HepG2 (cell line): Measurements from ENCODE around the gene KRT84. TPM values are rescaled to one million over a fixed set of nuclear protein-coding genes. Genes with fewer than 3 reads are reported as not detected.

Experiments
- ATAC-seq: fragments of 200-7000 bp; cut with Tn5 transposase; 3 replicates; pipeline ENCODE4 v1.9.1; 2020; ENCODE audit warnings: mild to moderate bottlenecking, moderate library complexity
- BruUV-seq: library from RNA; stranded (reverse); fragments of 400-500 nt; replicated peaks from 2 replicates; lab custom pipeline; 2021; lab: Mats Ljungman, UMichigan
- CTCF ChIA-PET: fragments of 300-600 bp; formaldehyde crosslinking; extraction: SDS; loops from one replicate; lab custom pipeline; 2021; ENCODE audit warnings: low total read pairs, inconsistent platforms, low intra/inter-chr PET ratio; lab: Yijun Ruan, JAX
- POLR2A ChIA-PET: fragments of 350-600 bp; sonication (Branson Sonifier 250); formaldehyde crosslinking; loops from one replicate; lab custom pipeline; 2020; ENCODE audit warnings: antibody characterized with exemption, inconsistent platforms; lab: Yijun Ruan, JAX
- DNase-seq: peaks from one replicate; pipeline ENCODE4 v3.0.0-alpha.2; 2015; ENCODE audit warnings: low spot score
- FAIRE-seq: peaks from 3 replicates; lab custom pipeline; 2011; peaks lifted over from hg19 to GRCh38; lab: Jason Lieb, UNC
- H2AFZ ChIP-seq: one replicate; pipeline ENCODE4 v1.6.1; 2011; ENCODE audit warnings: low read length, inconsistent platforms
- H3K27ac ChIP-seq: fragments of 300-600 bp; 3 replicates; pipeline ENCODE4 v1.8.0; 2011; ENCODE audit warnings: mixed run types, mild to moderate bottlenecking, mixed read lengths, low read length, inconsistent platforms; ENCODE audit not compliant: insufficient read depth; ENCODE audit errors: extremely low read length
- H3K27me3 ChIP-seq, 2 experiments: fragments of 200-600 bp in 1 of 2; 2 replicates in 1 of 2; 3 replicates in 1 of 2; pipeline versions ENCODE4 v1.6.0 to v1.8.0; 2011; ENCODE audit warnings: low read length in 2 of 2, mild to moderate bottlenecking in 2 of 2, moderate library complexity in 2 of 2, inconsistent platforms in 1 of 2; ENCODE audit not compliant: insufficient read depth in 2 of 2, control insufficient read depth in 1 of 2
- H3K36me3 ChIP-seq, 2 experiments: fragments of 200-600 bp in 1 of 2; replicated peaks in 1 of 2; 2 replicates in 1 of 2; 3 replicates in 1 of 2; pipeline versions ENCODE4 v1.5.1 to v1.8.0; 2011; ENCODE audit warnings: low read length in 2 of 2, inconsistent platforms in 1 of 2; ENCODE audit not compliant: insufficient read depth in 2 of 2, control insufficient read depth in 1 of 2
- H3K4me1 ChIP-seq: 2 replicates; pipeline ENCODE4 v1.5.1; 2012; ENCODE audit warnings: low read length, inconsistent platforms; ENCODE audit not compliant: insufficient read depth
- H3K4me2 ChIP-seq: 2 replicates; pipeline ENCODE4 v1.6.0; 2011; ENCODE audit warnings: low read depth, low read length, inconsistent platforms
- H3K4me3 ChIP-seq, 3 experiments: fragments of 200-600 bp in 1 of 3; sonication (generic), shearing (Covaris generic) in 1 of 3; replicated peaks in 1 of 3; 2 replicates each; pipeline ENCODE4 v1.5.1; 2011 to 2016; ENCODE audit warnings: low read length in 3 of 3, inconsistent platforms in 2 of 3, low read depth in 2 of 3, mild to moderate bottlenecking in 2 of 3, control low read depth in 1 of 3, mixed read lengths in 1 of 3; ENCODE audit not compliant: insufficient read depth in 1 of 3
- H3K79me2 ChIP-seq: one replicate; pipeline ENCODE4 v1.6.1; 2011; ENCODE audit warnings: low read length, inconsistent platforms; ENCODE audit not compliant: insufficient read depth
- H3K9ac ChIP-seq: 2 replicates; pipeline ENCODE4 v1.6.0; 2011; ENCODE audit warnings: mild to moderate bottlenecking, low read depth, low read length, inconsistent platforms; ENCODE audit not compliant: insufficient read depth
- H3K9me3 ChIP-seq: 2 replicates; pipeline ENCODE4 v1.5.1; 2012; ENCODE audit warnings: mild to moderate bottlenecking, low read length
- H4K20me1 ChIP-seq: 2 replicates; pipeline ENCODE4 v1.6.0; 2011; ENCODE audit warnings: inconsistent platforms, mild to moderate bottlenecking, low read length, moderate library complexity; ENCODE audit not compliant: insufficient read depth
- CBX1 ChIP-seq: IDR thresholded peaks from one replicate; pipeline ENCODE4 v1.6.1; 2016; ENCODE audit warnings: antibody characterized with exemption, low read depth
- KAT7 ChIP-seq: IDR thresholded peaks from 2 replicates; pipeline ENCODE4 v1.6.1; 2018; ENCODE audit warnings: borderline replicate concordance, missing compliant biosample characterization
- KMT2B ChIP-seq: IDR thresholded peaks from 2 replicates; pipeline ENCODE4 v1.6.1; 2016; ENCODE audit warnings: missing genetic modification reagents, missing compliant biosample characterization
- MAFG ChIP-seq: sonication (generic); formaldehyde crosslinking; IDR thresholded peaks from 2 replicates; pipeline ENCODE4 v1.5.1; 2020; ENCODE audit warnings: mild to moderate bottlenecking, missing genetic modification reagents
- MBD4 ChIP-seq: IDR thresholded peaks from 2 replicates; pipeline ENCODE4 v1.6.1; 2012; ENCODE audit warnings: low read length, inconsistent platforms, borderline replicate concordance
- SOX13 ChIP-seq, 3 experiments: fragments of 450-650 bp in 1 of 3; sonication (generic) in 1 of 3; formaldehyde crosslinking in 1 of 3; IDR thresholded peaks in 2 of 3; conservative IDR thresholded peaks in 1 of 3; 2 replicates each; pipeline versions ENCODE4 v1.5.0 to v1.6.1; 2016 to 2020; ENCODE audit warnings: antibody characterized with exemption in 1 of 3, mild to moderate bottlenecking in 1 of 3, missing compliant biosample characterization in 1 of 3, missing genetic modification reagents in 1 of 3, moderate library complexity in 1 of 3
- YEATS4 ChIP-seq: sonication (generic); formaldehyde crosslinking; IDR thresholded peaks from 2 replicates; pipeline ENCODE4 v1.4.0; 2020; ENCODE audit warnings: missing genetic modification reagents, borderline replicate concordance
- ZC3H4 ChIP-seq: sonication (generic); formaldehyde crosslinking; IDR thresholded peaks from 2 replicates; pipeline ENCODE4 v1.4.0; 2020; ENCODE audit warnings: missing genetic modification reagents, borderline replicate concordance
- ZNF138 ChIP-seq: sonication (generic); formaldehyde crosslinking; IDR thresholded peaks from 2 replicates; pipeline ENCODE4 v1.5.0; 2020; ENCODE audit warnings: mild to moderate bottlenecking, low read depth, missing genetic modification reagents
- ZNF230 ChIP-seq: sonication (generic); formaldehyde crosslinking; IDR thresholded peaks from 2 replicates; pipeline ENCODE4 v1.4.0; 2020; ENCODE audit warnings: mild to moderate bottlenecking, missing genetic modification reagents
- ZNF773 ChIP-seq: sonication (generic); formaldehyde crosslinking; IDR thresholded peaks from 2 replicates; pipeline ENCODE4 v1.4.0; 2020; ENCODE audit warnings: missing genetic modification reagents, borderline replicate concordance
- ZSCAN9 ChIP-seq: IDR thresholded peaks from 2 replicates; pipeline ENCODE4 v1.6.1; 2016; ENCODE audit warnings: borderline replicate concordance
- WGBS: methylation state at CpG from one replicate; pipeline ENCODE4 v1.1.6; 2017; ENCODE audit warnings: low lambda C conversion rate; 5-methylcytosine and 5-hydroxymethylcytosine counted together
- in situ Hi-C: cut with HindIII; loops from 2 replicates; pipeline ENCODE4 v1.10.0; 2017; ENCODE audit warnings: low pct_unique_long_range_greater_than_20kb; ENCODE audit not compliant: extremely low pct_ligation_motif_present
- intact Hi-C: fragments of 100-400 bp; cut with micrococcal nuclease; formaldehyde crosslinking; loops from one replicate; pipeline ENCODE4 v1.10.0; 2022; ENCODE audit not compliant: unreplicated experiment
- polyA plus RNA-seq, 8 experiments: library from polyadenylated mRNA; depleted of rRNA in 3 of 8; stranded (reverse) in 7 of 8; unstranded in 1 of 8; fragments of >200 nt; fragmentation: Illumina TruSeq in 4 of 8; extraction: Trizol in 4 of 8; gene quantifications; 2 replicates each; pipeline versions ENCODE4 v1.2.1 to v1.2.3, GENCODE V29; 2011 to 2016; ENCODE audit warnings: low read depth in 4 of 8, missing spikeins in 1 of 8, mixed read lengths in 1 of 8; ENCODE audit not compliant: insufficient read depth in 1 of 8
- total RNA-seq, 5 experiments: library from RNA; depleted of rRNA; stranded (reverse); fragments of >200 nt; fragmentation: Illumina TruSeq; extraction: Trizol; gene quantifications; 2 replicates each; pipeline ENCODE4 v1.2.3, GENCODE V29; 2016; ENCODE audit warnings: low read depth in 1 of 5
- TF ChIP-seq, protein P1 (sequence below): sonication (generic); formaldehyde crosslinking; IDR thresholded peaks from 2 replicates; pipeline ENCODE4 v1.8.1; 2022; ENCODE audit warnings: low read depth, mild to moderate bottlenecking, missing genetic modification reagents
- TF ChIP-seq, protein P2 (sequence below): sonication (generic); formaldehyde crosslinking; IDR thresholded peaks from 2 replicates; pipeline ENCODE4 v1.8.1; 2023; ENCODE audit warnings: mild to moderate bottlenecking, missing genetic modification reagents
- TF ChIP-seq, protein P3 (sequence below): sonication (generic); formaldehyde crosslinking; IDR thresholded peaks from 2 replicates; pipeline ENCODE4 v1.5.0; 2020; ENCODE audit warnings: missing genetic modification reagents, mild to moderate bottlenecking, borderline replicate concordance

The KRT84 gene
- total and polyA plus RNA-seq, 2 of the 13 experiments (the other 11 are each of a cell fraction or from before 2014, with no cell fraction given) = not detected

DNA sequence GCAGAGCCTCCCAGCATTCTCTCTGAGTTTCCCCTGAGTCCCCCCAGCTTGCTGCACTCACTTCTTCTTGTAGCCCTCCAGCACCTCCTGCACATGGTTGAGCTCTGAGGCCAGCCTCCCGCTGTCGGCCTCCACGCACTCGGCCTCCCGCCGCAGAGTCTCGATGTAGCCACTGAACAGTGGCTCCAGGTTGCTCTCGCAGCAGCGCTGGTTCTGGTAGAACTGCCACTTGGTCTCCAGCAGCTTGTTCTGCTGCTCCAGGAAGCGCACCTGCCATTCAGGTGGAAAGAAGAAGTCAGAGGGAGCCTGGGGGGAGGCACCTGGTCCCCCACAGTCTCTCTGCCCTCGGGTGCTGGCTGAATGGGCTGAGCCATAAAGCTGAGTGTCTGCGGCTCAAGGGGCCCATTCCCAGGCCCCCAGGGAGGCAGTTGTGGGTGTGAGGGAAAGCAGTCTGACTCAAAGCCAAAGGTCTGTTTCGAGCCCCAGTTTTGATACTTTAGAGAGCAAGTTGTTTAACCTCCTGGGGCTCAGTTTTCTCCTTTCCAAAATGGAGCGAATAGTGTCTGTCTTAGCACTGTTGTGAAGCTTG is 20.5 kb downstream of the KRT84 start:
- Histone ChIP-seq H3K27me3 (peaks cover 6 to 48% of the 10 kb centered on the region in 2 experiments; a peak in 4 of 5 replicates), H3K4me2 (no peak overlapping the region), H3K79me2 (no peaks in the 10 kb centered on the region), H3K27ac (no peak overlapping the region), H3K9me3 (no peaks in the 10 kb centered on the region), H3K9ac (no peak overlapping the region), H3K4me3 (no peak overlapping the region), H4K20me1 (no peaks in the 10 kb centered on the region), H3K36me3 (no peaks in the 10 kb centered on the region), H3K4me1 (peaks cover 5% of the 10 kb centered on the region; the same call in 1 of the 2 replicates), H2AFZ (no peak overlapping the region)
- ChIA-PET POLR2A (no interaction called here), CTCF (no interaction called here)
- TF ChIP-seq SOX13 (IDR thresholded peaks at IDR 0.05) (no peak), SOX13 (CRISPR knock-in tag; conservative IDR thresholded peaks at IDR 0.05 in 1 of 2, IDR thresholded peaks at IDR 0.05 in 1 of 2) (no peak), KMT2B (no peak), ZSCAN9 (no peak), MAFG (no peak), MBD4 (no peak), ZNF773 (CRISPR knock-in tag) (no peak), KAT7 (no peak), YEATS4 (CRISPR knock-in tag) (no peak), ZNF138 (no peak), ZNF230 (CRISPR knock-in tag) (no peak), ZC3H4 (no peak), CBX1 (no peak)
- TF ChIP-seq, protein P1, sequence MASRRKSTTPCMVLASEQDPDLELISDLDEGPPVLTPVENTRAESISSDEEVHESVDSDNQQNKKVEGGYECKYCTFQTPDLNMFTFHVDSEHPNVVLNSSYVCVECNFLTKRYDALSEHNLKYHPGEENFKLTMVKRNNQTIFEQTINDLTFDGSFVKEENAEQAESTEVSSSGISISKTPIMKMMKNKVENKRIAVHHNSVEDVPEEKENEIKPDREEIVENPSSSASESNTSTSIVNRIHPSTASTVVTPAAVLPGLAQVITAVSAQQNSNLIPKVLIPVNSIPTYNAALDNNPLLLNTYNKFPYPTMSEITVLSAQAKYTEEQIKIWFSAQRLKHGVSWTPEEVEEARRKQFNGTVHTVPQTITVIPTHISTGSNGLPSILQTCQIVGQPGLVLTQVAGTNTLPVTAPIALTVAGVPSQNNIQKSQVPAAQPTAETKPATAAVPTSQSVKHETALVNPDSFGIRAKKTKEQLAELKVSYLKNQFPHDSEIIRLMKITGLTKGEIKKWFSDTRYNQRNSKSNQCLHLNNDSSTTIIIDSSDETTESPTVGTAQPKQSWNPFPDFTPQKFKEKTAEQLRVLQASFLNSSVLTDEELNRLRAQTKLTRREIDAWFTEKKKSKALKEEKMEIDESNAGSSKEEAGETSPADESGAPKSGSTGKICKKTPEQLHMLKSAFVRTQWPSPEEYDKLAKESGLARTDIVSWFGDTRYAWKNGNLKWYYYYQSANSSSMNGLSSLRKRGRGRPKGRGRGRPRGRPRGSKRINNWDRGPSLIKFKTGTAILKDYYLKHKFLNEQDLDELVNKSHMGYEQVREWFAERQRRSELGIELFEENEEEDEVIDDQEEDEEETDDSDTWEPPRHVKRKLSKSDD (CRISPR knock-in tag) = no peak
- TF ChIP-seq, protein P2, sequence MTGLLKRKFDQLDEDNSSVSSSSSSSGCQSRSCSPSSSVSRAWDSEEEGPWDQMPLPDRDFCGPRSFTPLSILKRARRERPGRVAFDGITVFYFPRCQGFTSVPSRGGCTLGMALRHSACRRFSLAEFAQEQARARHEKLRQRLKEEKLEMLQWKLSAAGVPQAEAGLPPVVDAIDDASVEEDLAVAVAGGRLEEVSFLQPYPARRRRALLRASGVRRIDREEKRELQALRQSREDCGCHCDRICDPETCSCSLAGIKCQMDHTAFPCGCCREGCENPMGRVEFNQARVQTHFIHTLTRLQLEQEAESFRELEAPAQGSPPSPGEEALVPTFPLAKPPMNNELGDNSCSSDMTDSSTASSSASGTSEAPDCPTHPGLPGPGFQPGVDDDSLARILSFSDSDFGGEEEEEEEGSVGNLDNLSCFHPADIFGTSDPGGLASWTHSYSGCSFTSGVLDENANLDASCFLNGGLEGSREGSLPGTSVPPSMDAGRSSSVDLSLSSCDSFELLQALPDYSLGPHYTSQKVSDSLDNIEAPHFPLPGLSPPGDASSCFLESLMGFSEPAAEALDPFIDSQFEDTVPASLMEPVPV (CRISPR knock-in tag) = no peak
- TF ChIP-seq, protein P3, sequence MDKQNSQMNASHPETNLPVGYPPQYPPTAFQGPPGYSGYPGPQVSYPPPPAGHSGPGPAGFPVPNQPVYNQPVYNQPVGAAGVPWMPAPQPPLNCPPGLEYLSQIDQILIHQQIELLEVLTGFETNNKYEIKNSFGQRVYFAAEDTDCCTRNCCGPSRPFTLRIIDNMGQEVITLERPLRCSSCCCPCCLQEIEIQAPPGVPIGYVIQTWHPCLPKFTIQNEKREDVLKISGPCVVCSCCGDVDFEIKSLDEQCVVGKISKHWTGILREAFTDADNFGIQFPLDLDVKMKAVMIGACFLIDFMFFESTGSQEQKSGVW (CRISPR knock-in tag) = no peak
- FAIRE-seq = no peak
- BruUV-seq = no TSS peak
- in situ Hi-C loops = no loop called here
- WGBS = 35% methylated on average over 9 of the region's 14 CpGs
- ATAC-seq = no peak
- no peak for DNase-seq
- intact Hi-C loops = no loop called here
